NCI-H524 (cell line): ENCODE measurements around the gene LCE1E.

Source experiments
- DNase-seq, 2 experiments: peaks; one replicate each; lab custom pipeline; 2025; lab: John Stamatoyannopoulos, UW

The LCE1E gene, protein sequence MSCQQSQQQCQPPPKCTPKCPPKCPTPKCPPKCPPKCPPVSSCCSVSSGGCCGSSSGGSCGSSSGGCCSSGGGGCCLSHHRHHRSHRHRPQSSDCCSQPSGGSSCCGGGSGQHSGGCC

DNA sequence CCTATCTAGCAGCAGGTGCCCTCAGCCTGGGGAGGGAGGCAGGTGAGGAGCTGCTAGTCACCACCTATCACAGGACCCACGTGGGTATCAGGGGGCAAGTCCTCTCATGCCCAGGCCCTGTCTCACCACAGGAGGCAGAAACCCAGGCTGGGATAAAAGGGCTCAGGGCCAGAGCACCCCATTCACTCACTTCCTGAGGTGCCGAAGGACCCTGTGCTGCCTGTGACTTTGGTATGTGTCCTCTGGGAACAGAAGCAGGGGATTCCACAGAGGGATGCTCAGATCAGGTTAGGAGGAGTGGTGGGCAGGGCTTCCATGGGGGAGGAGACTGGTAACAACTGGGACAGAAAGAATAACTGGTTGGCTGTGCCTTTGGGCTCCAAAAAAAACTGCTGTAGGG, at the start of gene LCE1E:
TSS of gene LCE1E (plus strand) at position 181 of the 400 bp plus-strand sequence. CDS start 1,043 bp downstream, outside the sequence.
- DNase-seq, result no peak

DNA sequence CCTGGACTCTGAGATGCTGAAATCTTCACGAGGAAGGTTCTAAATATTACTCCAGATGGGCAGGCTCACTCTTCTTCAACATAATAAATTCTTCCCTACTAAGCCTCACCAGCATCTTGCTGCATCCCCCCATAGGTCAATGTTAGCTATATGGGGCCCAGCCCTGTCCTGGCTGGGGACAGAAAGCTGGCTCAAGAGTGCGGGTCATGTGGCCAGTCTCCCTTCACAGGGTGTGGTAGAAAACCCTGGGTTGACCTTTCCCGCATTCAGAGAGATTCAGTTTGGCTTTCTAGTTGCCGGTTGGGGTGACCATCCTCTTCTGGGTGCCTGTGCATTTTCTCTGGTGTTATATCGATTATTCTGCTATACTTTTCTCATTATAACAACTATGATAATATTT, 48.1 kb upstream of the LCE1E start:
- DNase-seq, result no peak

DNA sequence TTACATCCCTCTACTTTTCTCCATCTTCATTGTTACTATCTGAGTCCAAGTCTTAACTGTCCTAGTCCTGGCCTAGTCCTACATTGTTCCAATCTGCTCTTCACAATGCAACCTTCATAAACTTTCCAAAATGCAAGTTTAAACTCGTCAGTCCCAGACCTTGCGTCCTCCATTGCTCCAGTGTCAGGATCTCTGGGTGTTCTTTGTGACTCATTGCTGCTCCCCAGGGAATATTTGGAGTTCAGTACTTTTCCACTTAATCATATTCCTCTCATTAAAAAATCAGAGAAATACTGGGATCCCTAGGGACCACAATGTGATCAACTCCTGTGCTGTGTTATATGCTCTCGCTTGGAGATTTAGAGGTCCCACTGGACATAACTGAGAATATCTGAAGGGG, 46.2 kb upstream of the LCE1E start:
- no peak for DNase-seq

DNA sequence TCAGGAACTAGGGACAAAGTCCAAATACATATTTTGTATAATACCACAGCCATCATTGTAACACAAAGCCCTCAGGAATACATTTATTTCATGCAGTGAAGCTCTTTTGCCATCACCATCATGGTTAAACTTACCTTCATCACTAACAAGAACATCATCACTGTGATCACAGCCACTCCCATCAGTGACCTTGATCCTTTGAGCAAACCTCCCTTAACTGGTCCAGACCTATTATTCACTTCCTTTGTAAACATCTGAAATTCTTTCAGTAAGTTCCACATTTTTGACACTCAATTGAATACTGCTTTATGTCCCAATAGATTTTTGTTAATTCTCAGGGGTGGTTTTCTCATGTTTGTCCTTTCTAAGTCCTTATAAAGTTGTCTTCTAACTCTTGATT, 44.4 kb upstream of the LCE1E start:
- no peak for DNase-seq

DNA sequence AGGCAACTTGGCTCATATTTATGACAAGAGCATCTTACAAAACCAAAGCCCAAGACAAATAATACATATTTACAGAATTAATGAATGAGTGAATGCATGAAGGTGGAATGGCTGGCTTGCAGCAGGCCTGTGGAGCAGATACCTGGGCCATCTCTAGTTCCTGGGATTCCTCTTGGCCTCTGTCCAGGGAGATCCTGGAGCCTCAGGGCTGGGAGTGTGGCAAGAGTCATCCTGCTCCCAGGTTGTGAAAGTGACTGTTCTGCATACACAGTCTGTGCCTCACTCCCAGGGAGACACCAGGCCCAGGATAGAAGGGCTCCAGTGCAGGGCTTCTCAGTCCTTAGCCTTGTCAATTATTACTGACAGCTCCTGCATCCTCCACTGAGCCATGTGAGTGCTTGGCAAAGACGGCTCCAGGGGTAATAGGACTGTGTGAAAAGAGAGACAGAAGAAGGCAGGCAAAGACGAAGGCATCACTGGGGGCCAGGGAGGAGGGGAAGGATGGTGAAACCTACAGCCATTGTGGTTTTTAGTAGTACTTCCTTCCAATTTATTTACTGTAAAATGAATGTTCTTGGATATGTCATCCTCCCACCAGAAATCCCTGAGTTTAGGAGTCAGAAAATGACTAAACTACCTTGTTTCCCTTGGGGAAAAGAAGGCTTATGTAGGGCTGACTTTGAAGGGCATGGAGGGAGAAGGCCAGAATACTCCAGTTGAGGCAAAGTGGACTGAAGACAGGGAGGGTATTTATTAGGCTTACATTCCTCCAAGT, 42.5 kb upstream of the LCE1E start:
- no peak for DNase-seq

DNA sequence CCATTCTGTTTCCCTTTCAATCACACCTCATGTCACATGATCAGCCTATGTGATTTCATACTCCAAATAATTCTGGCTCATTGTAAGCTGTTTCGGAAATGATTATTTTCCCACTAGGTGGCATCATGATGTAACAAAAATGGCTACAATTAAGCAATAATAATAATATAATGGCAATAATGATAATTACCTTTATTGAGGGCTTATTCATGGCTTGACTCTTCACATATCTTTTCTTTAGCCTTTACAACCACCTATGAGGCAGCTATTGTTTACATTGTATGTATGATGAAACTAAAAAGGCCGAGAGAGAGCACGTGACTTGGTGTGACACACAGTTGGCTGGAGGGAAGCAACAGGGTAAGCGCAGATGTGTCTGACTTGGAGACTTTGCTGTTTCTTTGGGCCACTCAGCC, 40.8 kb upstream of the LCE1E start:
- no peak for DNase-seq

DNA sequence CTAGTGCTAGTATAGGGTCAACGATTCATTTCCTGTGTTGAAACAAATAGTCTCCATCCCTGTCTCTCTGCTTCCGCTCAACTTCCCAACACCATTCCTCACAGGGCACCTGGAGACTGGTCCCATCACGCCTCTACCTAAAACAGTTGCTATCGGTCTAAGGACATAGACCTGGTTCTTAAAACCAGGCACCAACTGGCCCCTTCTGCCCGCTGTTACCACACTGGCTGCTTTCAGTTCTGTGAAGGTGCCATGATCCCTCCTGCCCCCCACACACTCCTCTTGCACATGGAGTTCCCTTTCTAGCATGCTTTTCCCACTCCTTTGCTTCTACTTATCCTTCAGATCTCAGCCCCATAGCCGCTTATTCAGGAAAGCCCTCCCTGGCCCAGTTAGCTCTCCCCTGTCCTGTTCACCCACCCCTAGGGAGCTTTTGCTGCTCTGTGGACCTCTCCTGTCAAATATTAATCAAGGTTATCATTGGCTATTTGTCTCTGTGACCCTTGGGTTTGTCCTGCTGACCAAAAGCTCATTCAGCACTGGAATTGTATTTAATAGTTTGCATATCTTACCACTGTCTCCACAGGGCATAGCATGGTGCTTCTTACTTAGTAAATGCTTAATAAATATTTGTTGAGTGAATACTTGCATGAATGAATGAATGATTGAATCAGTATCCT, 40.2 kb upstream of the LCE1E start:
- no peak for DNase-seq

DNA sequence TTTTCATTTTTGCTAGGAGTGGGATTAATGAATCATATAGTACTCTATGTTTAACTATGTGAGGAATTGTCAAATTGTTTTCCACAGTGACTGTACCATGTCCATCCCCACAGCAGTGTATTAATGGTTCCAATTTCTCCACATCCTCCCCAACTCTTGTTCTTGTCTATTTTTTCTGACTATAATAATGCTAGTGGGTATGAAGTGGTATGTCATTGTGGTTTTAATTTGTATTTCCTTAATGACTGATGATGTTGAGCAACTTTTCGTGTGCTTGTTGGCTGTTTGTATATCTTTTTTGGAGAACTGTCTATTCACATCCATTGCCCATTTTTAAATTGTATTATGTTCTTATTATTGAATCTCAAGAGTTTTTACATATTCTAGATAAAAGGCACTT, 38.2 kb upstream of the LCE1E start:
- DNase-seq, result no peak

DNA sequence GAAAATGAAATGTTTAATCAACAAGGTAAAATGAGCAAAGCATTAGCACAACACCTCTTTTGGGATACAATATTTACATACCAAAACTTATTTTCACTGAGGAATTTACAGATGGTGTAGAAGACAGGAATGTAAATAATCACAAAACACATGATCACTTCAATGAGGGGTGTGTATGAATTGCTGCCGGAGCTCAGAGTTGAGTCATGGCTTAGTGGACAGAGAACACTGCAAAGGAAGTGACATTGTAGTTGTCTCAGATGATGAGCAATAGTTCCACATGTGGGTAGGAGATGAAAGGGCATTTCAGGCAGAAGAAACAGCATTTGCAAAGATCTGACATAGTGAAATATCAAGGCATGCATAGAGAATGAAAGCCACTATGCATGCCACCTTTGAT, 33.8 kb upstream of the LCE1E start:
- DNase-seq, result no peak

DNA sequence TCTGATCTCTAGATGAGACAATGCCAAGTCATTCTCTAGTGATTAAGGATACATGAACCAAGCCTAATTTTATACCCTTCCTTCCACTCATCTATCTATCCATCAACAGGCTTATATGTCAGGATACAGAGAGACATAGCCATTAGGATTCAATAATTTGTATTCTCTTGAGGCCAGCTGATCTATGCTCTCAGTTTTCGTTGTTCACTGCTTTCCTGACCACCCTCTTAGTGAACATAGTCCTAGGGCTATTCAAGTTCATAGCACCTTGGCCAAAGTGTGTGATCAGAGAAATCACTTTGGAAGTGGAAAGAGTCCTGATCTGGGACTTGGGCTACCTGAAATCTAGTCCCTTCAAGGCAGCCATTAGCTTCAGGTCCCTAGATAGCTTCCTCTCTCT, 32.5 kb upstream of the LCE1E start:
- DNase-seq, result no peak

DNA sequence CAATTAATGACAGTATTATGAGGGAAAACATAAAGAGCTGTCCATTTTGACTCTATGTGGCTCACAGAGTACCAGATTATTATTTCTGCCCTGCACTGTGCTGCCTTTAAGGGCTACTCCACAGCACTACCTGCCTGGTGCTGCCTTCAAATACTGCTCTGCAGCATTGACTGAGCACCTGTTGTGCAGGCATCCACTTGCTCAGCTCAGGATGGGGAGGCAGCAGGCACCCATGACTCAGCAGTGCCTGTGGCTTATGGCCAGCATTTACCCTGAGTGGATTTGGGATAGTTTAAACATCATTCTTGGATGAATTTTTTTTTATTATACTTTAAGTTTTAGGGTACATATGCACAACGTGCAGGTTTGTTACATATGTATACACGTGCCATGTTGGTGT, 29.2 kb upstream of the LCE1E start:
- DNase-seq, result no peak

DNA sequence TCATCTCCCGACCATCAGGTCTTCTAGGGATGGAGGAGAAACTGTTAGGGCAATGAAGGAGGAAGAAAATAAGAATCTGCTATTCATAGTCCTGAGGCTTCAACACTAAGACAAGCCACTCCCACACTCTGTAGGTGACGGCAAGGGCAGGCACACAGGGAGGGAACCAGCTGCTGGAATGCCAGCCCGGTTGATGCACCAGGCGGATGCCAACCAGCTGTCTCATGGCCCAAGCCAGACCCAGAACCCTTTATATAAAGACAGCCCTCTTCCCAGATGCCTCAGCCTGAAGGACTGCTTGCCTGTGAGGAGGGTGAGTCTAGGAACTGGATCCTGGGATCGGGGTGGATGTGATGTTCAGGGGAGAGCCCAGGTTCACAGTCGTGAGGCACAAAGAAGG, 28.3 kb upstream of the LCE1E start, which contains the start of gene KPRP:
TSS of gene KPRP (plus strand) at position 279 of the 400 bp plus-strand sequence. CDS start 1,564 bp downstream, outside the sequence.
- no peak for DNase-seq

DNA sequence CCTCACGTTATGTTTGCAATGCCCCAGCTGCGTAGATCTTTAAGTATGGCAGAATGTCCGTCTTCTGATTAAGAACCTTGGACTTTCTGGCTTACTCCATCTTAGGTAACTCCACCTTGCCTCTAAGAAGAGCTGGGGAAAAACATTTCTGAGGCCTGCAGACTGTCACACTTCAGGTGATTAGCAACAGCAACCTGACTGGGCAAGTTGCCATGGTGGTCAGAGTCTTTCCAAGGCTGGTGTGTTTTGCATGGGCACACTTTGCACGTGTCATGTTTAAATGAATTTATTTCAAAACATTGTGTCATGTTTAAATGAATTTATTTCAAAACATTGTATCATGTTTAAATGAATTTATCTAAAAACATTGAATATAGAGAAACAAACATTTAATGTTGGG, 27.4 kb upstream of the LCE1E start:
- no peak for DNase-seq

DNA sequence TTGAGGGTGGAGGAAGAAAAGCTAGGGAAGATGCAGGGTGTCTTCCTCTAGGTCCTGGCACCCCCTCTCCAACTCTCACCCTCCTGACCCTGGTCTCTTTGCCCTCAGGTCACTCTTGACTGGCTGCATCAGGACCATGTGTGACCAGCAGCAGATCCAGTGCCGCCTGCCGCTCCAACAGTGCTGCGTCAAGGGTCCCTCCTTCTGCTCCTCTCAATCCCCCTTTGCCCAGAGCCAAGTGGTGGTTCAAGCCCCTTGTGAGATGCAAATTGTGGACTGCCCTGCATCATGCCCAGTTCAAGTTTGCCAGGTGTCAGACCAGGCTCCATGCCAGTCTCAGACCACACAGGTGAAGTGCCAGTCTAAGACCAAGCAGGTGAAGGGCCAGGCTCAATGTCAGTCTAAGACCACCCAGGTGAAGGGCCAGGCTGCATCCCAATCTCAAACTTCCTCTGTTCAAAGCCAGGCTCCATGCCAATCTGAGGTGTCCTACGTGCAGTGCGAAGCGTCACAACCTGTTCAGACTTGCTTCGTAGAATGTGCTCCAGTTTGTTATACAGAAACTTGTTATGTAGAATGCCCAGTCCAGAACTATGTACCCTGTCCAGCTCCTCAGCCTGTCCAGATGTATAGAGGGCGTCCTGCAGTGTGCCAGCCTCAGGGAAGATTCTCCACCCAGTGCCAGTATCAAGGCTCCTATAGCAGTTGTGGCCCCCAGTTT, 26.4 kb upstream of the LCE1E start:
- no peak for DNase-seq

DNA sequence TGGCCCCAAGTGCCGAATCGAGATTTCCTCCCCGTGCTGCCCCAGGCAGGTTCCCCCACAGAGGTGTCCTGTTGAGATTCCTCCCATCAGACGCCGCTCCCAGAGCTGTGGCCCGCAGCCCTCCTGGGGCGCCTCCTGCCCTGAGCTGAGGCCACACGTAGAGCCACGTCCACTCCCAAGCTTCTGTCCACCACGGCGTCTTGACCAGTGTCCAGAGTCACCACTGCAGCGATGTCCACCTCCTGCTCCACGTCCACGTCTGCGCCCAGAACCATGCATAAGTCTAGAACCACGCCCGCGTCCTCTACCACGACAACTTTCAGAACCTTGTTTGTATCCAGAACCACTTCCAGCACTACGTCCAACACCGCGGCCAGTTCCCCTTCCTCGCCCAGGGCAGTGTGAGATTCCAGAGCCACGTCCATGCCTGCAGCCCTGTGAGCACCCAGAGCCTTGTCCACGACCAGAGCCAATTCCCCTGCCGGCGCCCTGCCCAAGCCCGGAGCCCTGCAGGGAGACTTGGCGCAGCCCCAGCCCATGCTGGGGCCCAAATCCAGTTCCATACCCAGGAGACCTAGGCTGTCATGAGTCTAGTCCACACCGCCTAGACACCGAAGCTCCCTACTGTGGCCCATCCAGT, 25.4 kb upstream of the LCE1E start:
- no peak for DNase-seq

DNA sequence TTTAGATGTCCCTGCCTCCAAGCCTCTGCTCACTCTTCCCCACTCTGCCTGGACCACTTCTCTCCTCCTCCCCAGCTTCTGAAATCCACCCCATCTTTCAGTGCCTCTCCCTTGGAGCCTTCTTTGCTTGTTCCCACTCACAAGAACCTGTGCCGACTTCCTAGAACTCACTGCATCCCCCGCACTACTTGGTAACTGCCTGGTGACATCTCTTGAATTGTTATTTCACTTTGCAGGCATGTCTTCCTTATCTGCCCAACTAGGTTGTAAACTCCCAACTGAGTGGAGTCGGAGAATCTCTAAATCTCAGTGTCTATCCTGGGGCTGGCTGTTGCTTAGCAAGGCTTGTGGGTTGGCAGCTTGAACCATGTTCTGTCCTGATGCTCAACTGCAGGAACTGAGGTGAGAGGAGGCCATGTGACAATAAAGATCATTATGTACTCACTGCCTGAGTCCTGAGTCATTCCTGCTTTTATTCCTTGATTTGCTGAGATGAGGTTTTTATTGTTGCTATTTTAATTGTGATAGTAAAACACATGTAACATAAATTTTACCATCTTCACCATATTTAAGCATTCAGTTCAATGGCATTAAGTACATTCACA, 24.3 kb upstream of the LCE1E start:
- DNase-seq, result no peak

DNA sequence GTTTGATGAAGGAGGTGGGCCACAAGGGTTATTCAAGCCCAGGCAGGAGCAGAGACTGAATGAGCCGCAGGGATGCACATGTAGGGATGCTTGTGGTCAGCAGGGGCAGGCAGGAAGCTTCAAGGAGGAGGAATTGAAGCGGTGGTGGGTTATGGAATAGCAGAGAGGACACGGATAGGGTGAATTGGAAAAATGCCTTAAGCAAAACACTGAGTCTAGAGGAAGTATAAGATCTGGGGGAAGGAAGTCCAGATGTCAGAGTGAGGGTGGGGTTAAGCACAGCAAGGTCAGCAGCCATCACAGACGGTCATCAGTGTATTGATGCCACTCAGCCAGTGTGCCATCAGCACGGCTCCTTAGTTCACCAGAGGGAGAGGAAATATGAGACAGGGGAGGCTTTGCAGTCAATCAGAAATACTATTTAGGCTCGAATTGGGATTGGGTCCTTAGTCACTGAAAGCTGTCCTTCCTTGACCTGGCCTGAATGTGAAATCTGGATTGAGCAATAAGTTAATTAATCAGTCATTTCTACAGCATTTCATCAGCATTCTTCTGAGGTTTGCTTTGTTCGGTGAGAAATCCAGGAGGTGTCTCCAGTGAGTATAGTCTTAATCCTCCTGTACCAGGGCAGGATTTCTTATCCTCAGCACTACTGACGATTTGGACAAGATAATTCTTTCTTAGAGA, 17.1 kb upstream of the LCE1E start:
- DNase-seq, result no peak

DNA sequence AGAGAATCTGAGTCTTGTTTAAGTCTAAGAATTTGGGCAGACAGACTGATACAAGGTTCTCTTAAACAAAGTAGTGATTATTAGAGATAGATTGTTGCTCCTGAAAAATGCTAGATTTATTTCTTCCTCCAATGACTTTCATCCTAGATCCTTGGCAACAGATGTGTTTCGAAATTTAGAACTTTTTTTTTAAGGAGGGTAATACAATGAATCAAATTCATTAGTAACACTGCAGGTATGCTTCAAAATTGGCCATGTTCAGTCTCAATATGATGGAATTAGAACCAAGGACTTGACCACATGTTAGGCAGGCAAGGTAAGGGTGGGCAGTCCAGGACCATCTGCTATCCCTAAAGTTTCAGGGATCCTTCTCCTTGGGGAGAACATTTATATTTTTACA, 15.6 kb upstream of the LCE1E start:
- no peak for DNase-seq

DNA sequence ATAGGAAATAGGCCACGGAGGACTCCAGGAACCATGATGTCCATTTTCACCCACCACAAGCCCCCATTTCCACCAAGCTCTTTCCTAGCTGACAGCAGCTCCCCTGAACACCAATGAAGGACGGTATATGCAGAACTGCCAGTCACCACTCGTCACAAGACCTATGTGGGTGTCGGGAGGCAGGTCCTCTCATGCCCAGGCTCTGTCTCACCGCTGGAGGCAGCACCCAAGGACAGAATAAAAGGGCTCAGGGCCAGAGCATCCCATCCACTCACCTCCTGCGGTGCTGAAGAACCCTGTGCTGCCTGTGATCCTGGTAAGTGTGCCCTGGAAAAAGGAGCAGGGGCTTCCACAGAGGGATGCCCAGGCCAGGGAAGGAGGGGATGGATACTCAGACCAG, 11.2 kb upstream of the LCE1E start, which contains the start of gene LCE1F:
TSS of gene LCE1F (plus strand) at position 266 of the 400 bp plus-strand sequence. CDS start 1,232 bp downstream, outside the sequence.
- no peak for DNase-seq

DNA sequence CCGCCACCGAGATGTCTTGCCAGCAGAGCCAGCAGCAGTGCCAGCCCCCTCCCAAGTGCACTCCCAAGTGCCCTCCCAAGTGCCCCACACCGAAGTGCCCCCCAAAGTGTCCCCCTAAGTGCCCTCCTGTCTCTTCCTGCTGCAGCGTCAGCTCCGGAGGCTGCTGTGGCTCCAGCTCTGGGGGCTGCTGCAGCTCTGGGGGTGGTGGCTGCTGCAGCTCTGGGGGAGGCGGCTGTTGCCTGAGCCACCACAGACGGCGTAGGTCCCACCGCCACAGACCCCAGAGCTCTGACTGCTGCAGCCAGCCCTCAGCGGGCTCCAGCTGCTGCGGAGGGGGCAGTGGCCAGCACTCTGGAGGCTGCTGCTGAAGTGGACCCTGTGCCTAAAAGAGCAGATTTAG, 9.7 kb upstream of the LCE1E start:
- DNase-seq, result no peak
